GM19438 (cell line): ENCODE results near the gene POU6F2.
"Not testable (repeated sequence)": the region's sequence is repeated elsewhere in the genome, so short reads cannot be mapped to it uniquely, and the experiment has no call there.

Experiments
- ATAC-seq: cut with Tn5 transposase; IDR thresholded peaks from one replicate; pipeline ENCODE4 v1.9.1; 2021; ENCODE audit warnings: low read depth; ENCODE audit not compliant: unreplicated experiment

Gene POU6F2

GRCh38 chr7:38975944-38976392 is 1.7 kb upstream of the POU6F2 start:
- no peak for ATAC-seq

GRCh38 chr7:38978491-38978890 is 782 bp downstream of the POU6F2 start:
- no peak for ATAC-seq

GRCh38 chr7:38992203-38992602 is 14.5 kb downstream of the POU6F2 start:
- ATAC-seq, result no peak

GRCh38 chr7:39001595-39001994 is 23.9 kb downstream of the POU6F2 start:
- ATAC-seq, result no peak

GRCh38 chr7:39002755-39003154 is 25.0 kb downstream of the POU6F2 start:
- ATAC-seq, result no peak

- ATAC-seq, result no peak
These were observed 27.3 kb downstream of the POU6F2 start for GRCh38 chr7:39005036-39005435.

GRCh38 chr7:39005461-39005860 is 27.8 kb downstream of the POU6F2 start:
- no peak for ATAC-seq

GRCh38 chr7:39013049-39013939 is 35.6 kb downstream of the POU6F2 start:
- not testable (repeated sequence) for ATAC-seq

- ATAC-seq, result no peak
These were observed 38.9 kb downstream of the POU6F2 start for GRCh38 chr7:39016609-39017008.

GRCh38 chr7:39017369-39017915 is 39.7 kb downstream of the POU6F2 start:
- no peak for ATAC-seq

GRCh38 chr7:39022796-39023195 is 45.1 kb downstream of the POU6F2 start:
- no peak for ATAC-seq

GRCh38 chr7:39027491-39027890 is 49.8 kb downstream of the POU6F2 start:
- ATAC-seq, result no peak

GRCh38 chr7:39033885-39034624 is 56.3 kb downstream of the POU6F2 start:
- ATAC-seq, result no peak

GRCh38 chr7:39035156-39035555 is 57.4 kb downstream of the POU6F2 start:
- ATAC-seq, result no peak

GRCh38 chr7:39035903-39036302 is 58.2 kb downstream of the POU6F2 start:
- ATAC-seq, result no peak

GRCh38 chr7:39042670-39043069 is 65.0 kb downstream of the POU6F2 start:
- no peak for ATAC-seq

- no peak for ATAC-seq
These were observed 65.8 kb downstream of the POU6F2 start for GRCh38 chr7:39043531-39043930.

- ATAC-seq, result no peak
These were observed 66.8 kb downstream of the POU6F2 start for GRCh38 chr7:39044489-39044888.

- no peak for ATAC-seq
These were observed 67.5 kb downstream of the POU6F2 start for GRCh38 chr7:39045231-39045630.

GRCh38 chr7:39051279-39051678 is 73.6 kb downstream of the POU6F2 start:
- no peak for ATAC-seq

GRCh38 chr7:39051707-39052106 is 74.0 kb downstream of the POU6F2 start:
- no peak for ATAC-seq
